GM21528 (cell line): ENCODE data around the gene CDKN1B.

Source experiments
- ATAC-seq: cut with Tn5 transposase; IDR thresholded peaks from one replicate; pipeline ENCODE4 v1.9.1; 2021; ENCODE audit warnings: mild to moderate bottlenecking, moderate library complexity; ENCODE audit not compliant: unreplicated experiment, low FRiP score

The CDKN1B gene

DNA sequence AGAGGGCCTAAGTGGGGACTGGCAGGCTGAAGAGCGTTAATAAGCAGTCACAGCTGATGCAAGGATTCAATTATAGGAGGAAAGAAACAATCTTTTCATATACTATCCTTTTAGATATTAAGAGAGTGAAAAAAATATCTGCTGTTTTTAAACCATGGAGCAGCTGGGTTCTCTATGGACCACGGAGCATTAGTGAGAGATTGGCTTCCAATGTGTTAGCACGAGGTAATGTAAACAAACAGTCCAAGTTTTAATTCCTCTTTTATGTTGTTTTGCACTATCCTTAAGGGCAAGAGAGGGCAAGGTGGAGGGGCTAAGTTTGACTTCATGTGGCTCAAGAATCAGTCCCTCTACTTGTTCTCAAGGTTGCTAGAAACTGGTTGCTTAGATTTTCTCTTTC, 30.9 kb downstream of the CDKN1B start:
- ATAC-seq = no peak

DNA sequence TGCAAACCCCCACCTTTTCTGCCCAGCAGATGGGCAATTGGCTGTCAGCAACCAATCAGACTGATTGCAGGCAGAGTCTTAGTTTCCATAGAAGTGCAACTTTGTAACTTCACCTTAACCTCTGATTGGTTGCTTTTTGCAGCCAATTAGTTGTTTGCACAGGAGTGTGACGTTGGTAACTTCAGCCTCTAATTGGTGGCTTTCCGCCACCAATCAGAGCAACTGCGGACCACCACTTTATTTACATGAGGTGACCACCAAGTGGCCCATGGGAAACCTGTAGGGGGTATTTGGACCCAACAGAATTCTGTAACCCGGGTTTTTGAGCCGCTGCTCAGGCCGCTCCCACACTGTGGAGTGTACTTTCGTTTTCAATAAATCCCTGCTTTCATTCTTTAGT, 32.3 kb downstream of the CDKN1B start:
- ATAC-seq = no peak

DNA sequence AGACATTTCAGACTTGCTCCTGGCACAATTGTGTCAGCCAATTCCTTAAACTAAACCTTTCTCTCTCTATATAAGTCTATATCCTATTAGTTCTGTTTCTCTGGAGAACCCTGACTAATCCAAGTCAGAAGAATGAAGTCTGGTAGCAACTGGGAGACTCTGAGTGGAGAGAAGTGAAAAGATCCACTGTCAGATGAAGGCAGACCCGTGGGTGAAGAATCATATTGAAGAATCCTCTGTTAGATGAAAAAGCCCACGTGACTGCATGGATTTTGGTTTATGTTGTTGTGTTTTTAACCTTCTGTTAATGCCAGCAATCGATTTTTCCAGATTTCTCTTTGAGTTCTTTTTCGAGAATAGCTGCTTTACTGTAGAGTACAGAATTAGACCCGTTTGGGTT, 38.8 kb downstream of the CDKN1B start:
- ATAC-seq = no peak

DNA sequence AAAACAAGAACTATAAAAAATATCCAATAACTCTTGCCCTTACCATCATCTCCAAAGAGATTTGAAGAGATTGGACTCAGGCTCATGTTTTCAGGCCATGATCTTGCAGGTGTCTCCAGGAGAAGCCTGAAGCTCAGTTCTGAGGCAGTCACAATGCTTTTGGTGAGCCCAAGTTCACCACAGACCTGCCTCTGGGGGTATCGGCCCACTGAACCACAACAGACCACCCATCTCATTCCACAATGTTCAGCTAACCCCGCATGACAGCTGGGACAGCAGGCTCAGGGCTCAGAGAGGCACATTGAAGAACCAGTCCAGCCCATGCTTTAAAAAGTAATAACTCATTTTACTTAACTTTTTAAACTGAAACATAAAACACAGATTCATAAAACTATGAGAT, 40.0 kb downstream of the CDKN1B start:
- no peak for ATAC-seq

DNA sequence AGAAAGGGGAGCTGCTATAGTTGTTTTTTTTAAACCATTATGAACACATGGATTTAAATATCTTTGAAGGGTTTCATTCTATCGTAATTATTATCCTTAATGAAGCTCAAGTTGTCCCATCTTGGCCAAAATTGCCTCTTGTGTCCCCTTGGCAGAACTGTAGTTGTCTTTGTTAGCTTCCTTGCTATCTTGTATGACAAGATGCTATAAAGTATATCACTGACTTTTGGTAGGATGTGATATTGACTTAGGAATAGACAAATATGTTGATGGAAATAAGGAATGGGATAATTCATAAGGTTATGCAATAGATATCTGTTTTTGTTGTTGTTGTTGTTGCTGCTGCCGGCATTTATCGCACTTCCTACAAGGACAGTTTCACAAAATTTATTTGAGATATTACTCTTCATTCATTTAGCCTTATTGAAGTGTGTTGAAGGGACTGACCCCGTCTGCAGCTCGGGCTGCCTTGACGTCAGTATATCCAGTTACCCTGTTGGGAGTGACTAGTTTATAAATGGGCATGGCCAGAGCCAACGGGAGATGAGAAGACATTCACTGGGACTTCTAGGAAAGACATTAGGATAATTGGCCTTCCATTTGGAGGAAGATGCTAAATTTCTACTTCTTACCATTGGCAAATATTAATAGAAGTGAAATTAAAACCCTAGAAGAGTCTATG, 42.2 kb downstream of the CDKN1B start:
- no peak for ATAC-seq

DNA sequence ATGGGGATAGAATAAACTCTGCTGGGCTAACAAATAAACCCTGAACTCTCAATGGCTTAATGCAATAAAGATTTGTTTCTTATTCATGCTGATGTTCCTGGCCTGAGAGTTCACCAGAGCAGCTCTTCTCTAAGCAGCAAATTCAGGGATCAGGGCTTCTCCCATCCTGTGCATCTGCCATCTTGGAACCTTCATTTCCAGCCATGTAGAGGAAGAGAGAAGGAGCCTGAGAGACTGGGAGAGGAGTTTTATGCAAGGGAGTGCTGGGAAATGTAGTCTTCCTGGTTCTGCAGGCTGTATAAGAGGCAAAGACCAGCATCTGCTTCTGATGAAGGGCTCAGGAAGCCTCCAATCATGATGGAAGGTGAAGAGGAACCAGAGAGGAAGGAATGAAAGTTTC, 47.7 kb downstream of the CDKN1B start:
- ATAC-seq = no peak

DNA sequence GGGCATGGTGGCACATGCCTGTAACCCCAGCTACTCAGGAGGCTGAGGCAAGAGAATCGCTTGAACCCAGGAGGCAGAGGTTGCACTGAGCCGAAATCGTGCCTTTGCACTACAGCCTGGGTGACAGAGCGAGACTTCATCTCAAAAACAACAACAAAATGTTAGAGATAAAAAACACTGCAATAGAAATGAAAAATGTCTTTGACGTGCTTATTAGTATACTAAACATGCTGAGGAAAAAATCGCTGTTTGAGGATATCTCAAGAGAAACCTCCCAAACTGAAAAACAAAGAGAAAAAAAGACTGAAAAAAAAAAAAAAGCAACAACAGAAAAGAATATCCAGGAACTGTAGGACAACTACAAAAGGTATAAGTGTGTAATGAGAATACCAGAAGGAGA, 53.1 kb downstream of the CDKN1B start:
- no peak for ATAC-seq
